PFSK-1 (cell line): ENCODE results near the gene RAB9A.

Experiments
- POLR2AphosphoS5 ChIP-seq: IDR thresholded peaks from 2 replicates; pipeline ENCODE4 v1.6.1; 2012; ENCODE audit warnings: low read depth, mild to moderate bottlenecking, control low read depth, low read length, moderate library complexity
- SIN3A ChIP-seq: IDR thresholded peaks from 2 replicates; pipeline ENCODE4 v1.6.1; 2012; ENCODE audit warnings: mild to moderate bottlenecking, low read length, moderate library complexity, borderline replicate concordance; ENCODE audit not compliant: insufficient read depth

DNA sequence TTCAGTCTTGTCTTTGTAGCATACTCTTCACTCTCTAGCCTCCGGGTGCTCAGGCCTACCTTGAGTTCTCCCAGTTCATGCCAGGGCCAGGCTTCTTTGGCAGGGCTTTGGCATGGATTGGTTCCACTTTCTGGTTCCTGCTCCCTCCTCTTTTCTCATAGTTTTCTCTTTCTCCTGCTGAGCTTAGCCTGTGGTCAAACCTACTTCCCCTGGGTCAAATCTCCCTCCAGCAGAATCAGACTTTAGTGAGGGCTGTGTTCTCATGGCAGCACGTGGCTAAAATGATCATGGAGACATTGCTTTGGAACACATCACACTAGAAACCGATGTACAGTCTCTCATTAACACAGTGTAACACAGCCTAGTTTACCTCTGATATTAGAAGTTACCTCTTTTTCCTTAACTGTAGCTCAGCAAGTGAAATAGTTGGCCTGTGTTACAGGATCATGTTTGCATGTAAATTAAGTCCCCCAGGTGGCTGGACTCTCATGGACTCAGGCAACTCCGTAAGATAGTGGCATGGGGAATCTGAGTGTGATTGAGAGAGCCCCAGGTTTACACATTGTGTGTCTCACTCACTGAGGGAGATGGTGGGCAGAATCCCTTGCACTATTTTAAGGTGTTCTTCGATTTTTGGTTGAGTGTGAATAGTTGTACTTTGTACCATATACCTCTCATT lies 13.3 kb downstream of the RAB9A start:
- TF ChIP-seq SIN3A (no peak), POLR2AphosphoS5 (no peak)
